Fibroblast of skin of scalp (primary cell): ENCODE results near the gene SAXO2.
"Not testable (repeated sequence)": the region's sequence is repeated elsewhere in the genome, so short reads cannot be mapped to it uniquely, and the experiment has no call there.

Source experiments
- DNase-seq: peaks from one replicate; pipeline ENCODE4 v3.0.0-alpha.2; 2013

Gene SAXO2

DNA sequence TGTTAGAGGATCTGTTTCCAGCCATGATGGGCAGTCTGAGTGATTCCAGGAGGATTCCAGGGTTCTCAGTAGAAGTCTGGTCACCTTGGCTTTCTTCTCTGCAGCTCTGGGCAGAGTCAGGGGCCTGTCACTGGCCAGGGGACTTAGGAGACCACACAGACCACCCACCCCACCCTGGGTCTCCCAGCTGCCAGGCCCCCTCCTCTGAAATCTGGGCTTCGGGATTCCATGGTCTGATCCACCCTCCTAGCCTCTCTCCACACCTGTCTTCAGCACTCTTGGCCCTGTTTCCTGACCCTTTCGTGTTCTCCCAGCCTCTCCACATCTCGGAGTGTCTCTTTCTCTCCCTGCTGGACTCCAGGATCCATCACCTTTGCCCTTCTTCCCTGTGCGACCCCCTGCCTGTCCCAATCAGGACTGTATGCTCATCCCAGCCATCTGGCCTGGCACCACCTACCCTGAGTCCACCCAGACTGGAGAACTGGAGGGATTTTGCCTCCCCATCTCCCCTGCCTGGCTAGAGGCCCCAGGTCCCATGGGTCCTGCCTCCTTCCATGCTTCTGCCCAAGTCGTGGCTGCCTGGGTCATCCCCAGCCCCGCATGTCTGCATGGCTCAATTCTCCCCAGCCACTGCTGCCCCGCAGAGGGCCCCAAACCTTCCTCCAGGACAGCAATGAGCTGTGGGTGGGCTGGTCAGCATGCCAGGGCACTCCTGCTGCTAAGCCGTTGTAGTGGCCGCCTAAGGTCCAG lies 52.3 kb downstream of the SAXO2 start:
- DNase-seq, result no peak

DNA sequence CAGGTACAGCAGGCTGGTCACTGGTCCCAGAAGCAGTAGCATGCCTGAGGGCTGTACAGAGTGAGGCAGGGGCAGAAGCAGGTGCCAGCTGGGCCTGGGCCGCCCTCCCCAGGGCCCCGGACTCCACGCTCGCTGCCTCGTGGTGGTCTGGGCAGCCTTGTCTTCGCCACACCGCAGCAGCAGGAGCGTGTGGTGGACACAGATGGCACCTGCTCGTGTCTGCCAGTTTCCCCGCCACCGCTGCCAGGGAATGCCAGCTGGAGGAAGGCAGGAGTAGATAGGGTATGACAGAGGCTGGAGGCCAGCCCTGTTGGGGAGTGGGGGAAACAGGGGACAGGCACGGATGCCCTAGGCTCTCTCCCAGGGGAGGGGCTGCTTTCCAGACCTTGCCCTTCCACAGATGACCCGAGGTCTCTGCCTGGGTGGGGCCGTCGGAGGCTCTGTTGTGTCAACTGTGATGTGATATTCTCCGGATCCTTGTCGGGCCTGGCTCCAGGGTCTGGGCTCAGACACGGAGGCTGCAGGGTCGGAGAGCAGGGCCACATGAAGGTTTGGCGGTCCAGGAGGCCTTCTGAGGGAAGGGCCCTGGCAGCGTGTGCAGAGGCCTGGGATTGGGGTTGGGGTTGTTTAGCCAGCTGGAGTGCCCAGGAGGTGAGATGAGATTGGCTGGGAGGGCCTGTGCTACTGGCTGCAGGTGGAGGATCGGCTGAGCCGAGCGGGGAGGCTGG lies 53.1 kb downstream of the SAXO2 start:
- DNase-seq, result no peak

DNA sequence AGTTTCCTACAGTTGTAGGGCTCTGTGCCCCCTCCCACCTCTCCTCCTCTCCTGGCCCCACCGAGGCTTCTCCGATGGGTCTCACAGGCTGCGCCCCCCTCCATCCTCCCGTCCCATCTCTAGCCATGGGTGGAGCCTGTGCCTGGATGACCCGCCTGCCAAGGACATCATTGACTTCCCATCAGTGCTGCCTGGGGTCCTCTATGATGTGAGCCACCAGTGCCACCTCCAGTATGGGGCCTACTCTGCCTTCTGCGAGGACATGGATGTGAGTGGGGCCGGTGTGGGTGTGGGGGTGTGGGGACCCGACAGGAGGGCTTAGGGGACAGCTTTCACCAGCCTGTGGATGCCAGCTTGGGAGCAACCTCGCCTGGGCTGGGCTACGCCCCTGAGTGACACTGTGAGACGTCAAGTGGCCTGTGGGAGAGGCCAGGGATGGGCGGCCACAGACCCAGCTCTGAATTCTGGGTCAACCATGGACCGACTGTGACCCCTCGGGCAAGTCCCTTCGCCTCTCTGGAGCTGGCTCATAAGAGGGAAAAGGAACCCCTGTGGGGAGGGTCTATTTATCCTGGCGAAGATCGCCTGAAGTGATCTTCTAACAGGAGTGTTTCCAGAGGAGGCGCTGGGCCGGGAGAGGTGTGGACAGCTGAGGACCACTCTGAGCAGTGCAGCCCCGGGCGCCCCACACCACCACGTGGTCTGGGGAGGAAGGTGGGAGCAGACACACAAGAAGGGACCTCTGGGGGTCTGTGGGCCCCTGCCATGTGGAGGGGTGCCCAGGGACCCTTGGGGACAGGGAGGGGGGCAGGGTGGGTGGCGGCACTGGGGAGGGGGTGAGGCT lies 53.9 kb downstream of the SAXO2 start:
- not testable (repeated sequence) for DNase-seq

DNA sequence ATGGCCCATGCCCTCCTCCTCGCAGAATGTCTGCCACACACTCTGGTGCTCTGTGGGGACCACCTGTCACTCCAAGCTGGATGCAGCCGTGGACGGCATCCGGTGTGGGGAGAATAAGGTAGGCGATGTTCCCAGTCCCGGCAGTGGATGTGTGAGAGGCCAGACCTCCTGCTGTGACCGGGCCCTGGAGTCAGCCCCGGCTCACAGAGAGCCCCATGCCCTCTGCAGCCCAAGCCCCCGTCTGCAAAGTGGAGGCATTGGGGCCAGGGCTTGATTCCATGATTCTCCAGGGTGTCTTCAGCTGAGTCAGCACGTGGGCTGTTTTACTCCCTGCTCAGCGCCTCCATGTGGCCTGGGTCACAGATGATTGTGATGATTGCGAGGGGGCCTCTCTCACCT lies 54.5 kb downstream of the SAXO2 start:
- no peak for DNase-seq

DNA sequence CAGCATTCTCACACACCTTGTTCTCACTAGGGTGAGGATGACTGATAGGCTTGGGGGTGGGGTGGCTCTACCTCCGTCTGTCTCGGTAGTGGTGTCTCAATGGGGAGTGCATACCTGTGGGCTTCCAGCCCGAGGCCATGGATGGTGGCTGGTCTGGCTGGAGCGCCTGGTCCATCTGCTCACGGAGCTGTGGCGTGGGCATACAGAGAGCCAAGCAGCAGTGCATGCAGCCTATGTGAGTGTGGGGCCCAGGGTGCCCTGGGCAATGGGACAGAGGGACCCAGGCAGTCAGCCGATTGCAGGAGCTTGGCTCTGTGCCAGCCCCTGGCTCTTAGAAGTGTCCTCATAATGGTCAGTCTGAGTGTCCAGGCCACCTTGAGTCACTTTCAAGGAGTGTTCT lies 54.9 kb downstream of the SAXO2 start:
- not testable (repeated sequence) for DNase-seq

DNA sequence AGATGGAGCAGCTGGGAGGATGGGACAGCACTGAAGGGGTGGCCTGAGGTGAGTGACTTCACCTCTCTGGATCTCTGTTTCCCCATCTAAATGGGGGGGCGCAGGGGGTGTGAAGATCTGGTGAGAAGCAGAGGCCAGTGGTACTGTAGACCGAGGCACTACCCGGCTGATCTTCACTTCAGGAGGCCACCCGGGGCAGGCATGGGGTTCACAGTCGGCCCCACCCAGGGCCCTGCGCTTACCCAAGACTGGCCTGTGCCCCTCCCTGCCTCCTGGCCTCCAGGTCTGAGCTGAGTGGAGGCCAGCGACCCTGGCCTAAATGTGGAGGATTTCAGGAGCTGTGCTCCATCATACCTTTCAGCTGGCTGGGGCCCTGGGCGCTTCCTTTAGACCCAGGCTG lies 55.7 kb downstream of the SAXO2 start:
- DNase-seq, result not testable (repeated sequence)

DNA sequence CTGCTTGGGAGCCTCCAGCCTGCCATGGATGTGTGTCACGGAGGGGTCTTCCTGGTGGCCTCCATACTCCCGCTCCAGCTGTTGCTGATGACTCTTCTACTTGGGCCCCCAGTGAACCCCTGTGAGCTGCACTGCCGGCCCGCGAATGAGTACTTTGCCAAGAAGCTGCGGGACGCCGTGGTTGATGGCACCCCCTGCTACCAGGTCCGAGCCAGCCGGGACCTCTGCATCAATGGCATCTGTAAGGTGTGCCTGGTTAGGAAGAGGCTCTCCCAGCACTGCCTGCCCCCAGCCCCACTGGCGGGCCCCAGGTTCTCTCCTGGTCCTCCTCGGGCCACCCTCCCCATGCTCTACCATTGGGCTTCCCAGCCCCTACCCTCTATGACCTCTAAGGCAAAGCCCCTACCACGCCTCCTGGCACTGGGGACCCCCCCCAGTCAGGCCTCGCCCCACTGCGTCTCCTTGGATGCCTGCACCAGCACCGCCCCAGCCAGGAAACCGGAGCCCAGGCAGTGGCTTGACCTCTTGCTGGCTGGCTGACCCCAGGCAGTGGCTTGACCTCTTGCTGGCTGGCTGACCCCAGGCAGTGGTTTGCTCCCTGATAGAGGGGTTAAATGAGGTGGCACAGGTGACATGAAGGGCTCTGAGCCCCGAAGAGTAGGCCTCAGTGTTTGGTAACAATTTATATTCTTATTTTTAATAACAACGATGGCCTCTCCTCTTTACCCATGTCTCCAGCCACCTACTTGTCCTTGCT lies 57.1 kb downstream of the SAXO2 start:
- not testable (repeated sequence) for DNase-seq

DNA sequence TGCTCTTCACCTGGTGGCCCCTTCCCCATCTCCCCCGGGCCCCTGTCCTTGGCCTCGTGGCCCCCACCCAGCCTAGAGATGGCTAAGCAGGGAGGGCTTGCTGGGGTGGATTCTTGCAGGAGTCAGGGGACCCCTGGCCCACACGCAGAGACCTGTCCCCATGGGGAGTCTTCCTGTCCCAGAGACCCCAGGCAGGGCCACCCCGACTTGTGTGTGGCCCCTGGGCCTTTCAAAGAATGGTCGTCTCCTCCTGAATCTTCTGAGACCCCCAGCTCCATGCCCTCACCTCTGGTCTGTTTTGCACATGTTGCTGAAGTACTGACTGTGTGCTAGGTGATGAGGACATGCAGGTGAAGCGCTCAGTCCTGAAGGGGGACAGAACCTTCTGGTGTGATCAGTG lies 58.2 kb downstream of the SAXO2 start:
- not testable (repeated sequence) for DNase-seq

DNA sequence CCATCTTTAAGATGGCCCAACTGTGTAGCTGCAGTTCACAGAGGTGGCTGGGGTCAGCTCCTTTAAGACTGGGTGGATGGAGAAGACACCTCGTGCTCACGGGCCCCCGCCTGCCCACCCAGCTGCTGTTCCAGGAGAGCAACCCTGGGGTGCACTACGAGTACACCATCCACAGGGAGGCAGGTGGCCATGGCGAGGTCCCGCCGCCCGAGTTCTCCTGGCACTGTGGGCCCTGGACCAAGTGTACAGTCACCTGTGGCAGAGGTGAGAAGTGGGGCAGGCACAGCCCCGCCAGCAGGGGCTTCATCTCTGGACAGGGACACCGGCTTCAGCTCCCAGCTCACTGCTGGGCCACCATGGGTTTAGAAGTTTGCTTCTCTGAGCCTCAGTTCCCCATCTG lies 59.9 kb downstream of the SAXO2 start:
- not testable (repeated sequence) for DNase-seq

DNA sequence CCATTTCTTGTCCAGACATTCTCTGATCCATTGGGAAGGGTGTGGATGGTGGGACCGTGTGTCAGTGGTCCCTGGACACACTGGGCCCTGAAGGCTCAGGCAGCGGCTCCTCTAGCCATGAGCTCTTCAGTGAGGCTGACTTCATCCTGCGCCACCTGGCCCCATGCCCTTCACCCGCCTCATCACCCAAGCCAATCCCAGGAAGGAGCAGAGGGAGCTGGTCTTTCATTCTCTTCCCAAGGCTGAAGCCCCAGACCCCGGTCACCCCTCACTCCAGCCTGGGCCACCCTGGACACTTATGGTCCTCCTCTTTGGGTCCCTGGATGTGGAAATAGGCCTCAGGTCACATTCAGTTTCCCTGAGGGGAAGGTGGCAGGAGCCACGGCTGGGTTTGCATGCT lies 62.2 kb downstream of the SAXO2 start:
- not testable (repeated sequence) for DNase-seq

DNA sequence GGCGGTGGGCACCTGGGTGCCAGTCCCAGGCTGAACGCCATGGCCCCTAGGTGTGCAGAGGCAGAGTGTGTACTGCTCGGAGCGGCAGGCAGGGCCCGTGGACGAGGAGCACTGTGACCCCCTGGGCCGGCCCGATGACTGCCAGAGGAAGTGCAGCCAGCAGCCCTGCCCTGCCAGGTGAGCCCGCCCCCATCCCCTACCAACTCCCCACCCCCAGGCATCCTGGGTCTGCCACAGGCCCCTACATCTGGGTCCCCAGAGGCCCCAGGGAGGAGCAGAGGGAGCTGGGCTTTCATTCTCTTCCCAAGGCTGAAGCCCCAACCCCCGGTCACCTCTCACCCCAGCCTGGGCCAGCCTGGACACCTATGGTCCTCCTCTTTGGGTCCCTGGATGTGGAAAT lies 63.0 kb downstream of the SAXO2 start:
- DNase-seq, result not testable (repeated sequence)

DNA sequence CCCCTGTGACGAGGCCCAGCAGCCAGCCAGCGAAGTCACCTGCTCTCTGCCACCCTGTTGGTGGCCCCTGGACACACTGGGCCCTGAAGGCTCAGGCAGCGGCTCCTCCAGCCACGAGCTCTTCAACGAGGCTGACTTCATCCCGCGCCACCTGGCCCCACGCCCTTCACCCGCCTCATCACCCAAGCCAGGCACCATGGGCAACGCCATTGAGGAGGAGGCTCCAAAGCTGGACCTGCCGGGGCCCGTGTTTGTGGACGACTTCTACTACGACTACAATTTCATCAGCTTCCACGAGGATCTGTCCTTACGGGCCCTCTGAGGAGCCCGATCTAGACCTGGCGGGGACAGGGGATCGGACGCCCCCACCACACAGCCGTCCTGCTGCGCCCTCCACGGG lies 64.3 kb downstream of the SAXO2 start:
- DNase-seq, result not testable (repeated sequence)

DNA sequence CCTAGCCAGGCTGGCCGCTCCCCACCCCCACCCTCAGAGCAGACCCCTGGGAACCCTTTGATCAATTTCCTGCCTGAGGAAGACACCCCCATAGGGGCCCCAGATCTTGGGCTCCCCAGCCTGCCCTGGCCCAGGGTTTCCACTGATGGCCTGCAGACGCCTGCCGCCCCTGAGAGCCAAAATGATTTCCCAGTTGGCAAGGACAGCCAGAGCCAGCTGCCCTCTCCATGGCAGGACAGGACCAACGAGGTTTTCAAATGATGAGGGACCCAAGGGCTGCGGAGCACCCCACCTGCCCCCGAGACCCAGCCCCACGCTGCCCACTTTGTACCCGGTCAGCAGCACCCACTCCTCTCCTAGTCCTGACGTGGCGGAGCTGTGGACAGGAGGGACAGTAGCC lies 64.8 kb downstream of the SAXO2 start:
- not testable (repeated sequence) for DNase-seq

DNA sequence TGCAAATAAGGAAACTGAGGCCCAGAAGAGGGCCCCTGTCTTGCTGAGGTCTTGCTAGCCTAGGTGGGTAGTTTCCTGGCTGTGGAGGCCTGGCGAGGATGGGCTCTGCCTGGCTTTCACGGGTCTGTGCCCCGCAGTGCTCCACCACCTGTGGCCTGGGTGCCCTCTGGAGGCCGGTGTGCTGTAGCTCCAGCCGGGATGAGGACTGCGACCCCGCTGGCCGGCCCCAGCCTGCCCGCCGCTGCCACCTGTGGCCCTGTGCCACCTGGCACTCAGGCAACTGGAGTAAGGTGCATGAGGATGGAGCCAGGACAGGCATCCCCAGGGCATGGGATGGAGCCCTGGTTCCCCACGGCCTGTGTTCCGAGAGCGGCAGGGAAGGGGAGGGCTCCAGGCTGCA lies 66.4 kb downstream of the SAXO2 start:
- DNase-seq, result not testable (repeated sequence)

DNA sequence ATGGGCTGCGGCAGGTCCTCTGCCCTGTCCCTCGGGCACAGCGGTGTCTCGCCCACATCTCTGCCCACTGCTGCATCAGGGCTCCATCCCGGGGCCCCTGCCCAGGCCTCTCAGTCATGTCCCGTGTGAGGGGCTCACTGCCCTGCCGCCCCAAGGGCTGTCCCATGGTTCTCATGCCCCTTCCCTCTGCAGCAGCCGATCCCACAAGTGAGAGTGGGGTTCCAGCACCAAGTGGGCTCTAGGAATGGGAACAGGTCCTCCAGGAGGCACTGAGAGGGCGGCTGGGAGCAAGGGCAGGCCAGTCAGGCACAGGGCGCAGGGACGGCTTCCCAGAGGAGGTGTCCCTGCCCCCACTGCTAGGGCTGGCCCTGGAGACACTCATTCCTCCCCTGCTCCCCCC lies 68.3 kb downstream of the SAXO2 start:
- not testable (repeated sequence) for DNase-seq

DNA sequence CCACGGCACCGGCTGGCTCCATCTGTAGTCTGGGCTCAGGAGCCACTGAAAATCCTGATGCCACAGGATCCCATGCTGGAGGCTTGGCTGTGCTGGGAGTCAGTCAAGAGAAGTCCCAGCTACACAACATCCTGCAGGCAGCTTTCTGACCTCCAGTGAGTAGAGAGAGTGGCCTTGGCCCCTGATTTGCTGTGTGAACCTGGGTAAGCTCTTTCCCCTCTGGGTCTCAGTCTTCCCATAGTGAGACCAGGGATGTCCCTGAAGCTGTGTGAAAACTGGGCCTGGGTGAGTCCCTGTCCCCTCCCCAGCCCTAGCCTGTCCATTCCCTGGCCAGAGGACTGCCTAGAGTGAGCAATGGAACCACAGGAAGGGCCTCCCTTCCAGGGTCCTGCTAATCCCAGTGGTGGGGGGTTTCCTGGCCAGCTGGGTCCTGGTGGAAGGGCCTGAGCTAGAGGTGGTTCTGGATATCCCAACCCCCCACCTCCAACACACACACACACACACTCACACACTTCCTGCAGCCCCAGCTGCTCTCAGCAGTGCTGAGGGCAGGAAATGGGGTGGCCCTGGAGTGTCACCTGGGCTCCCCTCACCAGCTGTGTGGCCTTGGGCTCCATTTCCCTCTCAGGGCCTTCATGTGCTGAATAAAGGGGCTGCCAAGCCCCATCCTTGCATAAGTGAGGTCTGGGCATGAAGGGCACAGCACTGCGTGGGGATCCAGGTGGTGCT lies 69.1 kb downstream of the SAXO2 start:
- DNase-seq, result not testable (repeated sequence)

DNA sequence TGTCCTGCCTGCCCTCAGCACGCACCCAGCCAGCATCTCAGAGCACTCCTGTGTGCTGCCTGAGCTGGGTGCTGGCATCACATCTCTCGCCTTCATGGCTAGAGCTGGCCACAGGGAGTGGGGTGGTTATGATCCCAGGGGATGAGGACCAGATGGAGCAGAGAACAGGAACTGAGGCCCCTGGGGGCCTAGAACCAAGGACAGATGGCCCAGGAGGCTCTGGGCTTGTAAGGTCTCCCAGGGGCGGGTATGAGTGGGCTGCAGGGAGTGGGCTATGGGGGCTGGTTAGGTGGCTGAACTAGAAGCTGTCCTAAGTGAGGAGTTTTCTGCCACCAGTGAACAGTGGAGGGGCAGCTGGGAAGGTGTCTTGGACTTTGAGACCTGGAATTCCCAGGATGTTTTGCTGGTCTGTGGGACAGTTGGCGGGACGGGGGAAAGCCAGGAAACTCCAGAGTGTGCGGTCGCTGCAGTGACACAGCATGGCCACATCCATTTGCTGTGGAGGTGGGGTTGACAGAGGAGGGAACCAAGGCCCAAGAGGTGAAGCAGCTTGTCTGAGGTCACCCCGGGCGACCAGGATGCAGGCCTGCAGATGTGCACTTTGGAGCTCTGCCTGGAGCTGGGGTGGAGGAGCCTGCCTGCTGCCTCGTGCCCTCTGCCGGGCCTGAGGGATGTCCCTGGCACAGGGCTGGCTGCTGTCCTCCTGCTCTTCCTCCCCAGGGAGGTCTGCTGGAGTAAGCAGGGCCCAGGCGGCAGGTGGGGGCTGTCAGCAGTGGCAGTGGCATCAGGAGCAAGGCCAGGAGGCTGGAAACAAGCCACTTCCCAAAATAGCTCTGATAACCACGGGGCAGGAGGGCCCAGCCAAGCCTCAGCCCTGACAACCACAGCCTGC lies 70.3 kb downstream of the SAXO2 start:
- DNase-seq, result not testable (repeated sequence)

DNA sequence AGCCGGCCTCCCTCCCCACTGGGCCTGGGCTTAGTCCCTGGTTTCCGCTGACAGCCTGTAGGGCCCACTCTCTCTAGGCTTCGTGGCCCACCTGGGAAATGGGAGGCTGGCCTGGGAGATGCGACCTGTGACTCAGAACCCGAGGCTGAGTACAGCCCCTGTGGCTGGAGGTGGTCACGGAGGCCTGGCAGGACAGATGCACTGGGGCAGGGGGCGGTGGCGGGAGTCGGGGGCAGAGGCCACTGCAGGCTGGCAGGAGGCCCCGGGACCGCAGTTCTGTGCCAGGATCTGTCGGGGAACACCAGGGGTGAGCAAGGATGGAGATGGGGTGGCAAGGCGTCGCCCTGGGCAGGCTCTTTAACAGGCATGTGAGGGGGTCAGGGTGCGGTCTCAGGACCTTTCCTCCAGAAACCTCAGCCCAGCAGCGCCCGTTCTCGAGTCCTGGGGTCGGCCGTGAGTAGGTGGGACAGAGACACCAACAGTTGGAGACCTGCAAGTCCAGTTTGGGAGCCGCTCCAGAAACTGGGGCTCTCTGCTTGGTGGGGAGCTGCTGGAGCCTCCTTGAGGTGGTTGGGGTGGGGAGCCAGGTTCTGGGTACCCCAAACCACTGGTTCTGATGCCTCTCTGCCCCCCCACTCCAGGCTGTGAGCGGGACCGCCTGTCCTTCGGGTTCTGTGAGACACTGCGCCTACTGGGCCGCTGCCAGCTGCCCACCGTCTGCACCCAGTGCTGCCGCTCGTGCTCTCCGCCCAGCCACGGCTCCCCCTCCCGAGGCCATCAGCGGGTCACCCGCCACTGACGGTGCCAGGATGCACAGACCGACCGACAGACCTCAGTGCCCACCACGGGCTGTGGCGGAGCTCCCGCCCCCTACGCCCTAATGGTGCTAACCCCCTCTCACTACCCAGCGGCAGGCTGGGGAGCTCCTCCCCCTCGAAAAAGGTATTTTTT lies 71.3 kb downstream of the SAXO2 start:
- DNase-seq, result not testable (repeated sequence)
